Upper lobe of left lung (tissue), 6 donors: ENCODE data around the gene B3GNT5. TPM values are rescaled to one million over a fixed set of nuclear protein-coding genes. Genes with fewer than 3 reads are reported as not detected.

Source experiments
- ATAC-seq, 2 donors: fragments of 200-7000 bp; cut with Tn5 transposase; one replicate each; pipeline ENCODE4 v1.9.1; 2022; ENCODE audit warnings: mild to moderate bottlenecking in 2 of 2, moderate library complexity in 2 of 2; ENCODE audit not compliant: low FRiP score in 2 of 2
- DNase-seq, 2 donors: peaks; one replicate each; pipeline ENCODE4 v3.0.0-alpha.2; 2019 to 2020
- H3K27ac ChIP-seq, 4 donors: fragments of 200-600 bp; sonication (generic); one replicate each; pipeline ENCODE4 v1.5.1; 2016 to 2019
- H3K27me3 ChIP-seq, 4 donors: fragments of 200-600 bp; sonication (generic); one replicate each; pipeline ENCODE4 v1.5.1; 2017 to 2019
- H3K36me3 ChIP-seq, 4 donors: fragments of 200-600 bp; sonication (generic); one replicate each; pipeline ENCODE4 v1.5.1; 2016 to 2019
- H3K4me1 ChIP-seq, 4 donors: fragments of 200-600 bp; sonication (generic); one replicate each; pipeline ENCODE4 v1.5.1; 2018 to 2019
- H3K4me3 ChIP-seq, 4 donors: fragments of 200-600 bp; sonication (generic); one replicate each; pipeline ENCODE4 v1.5.1; 2017 to 2019; ENCODE audit warnings: mild to moderate bottlenecking in 2 of 4, moderate library complexity in 1 of 4
- H3K9me3 ChIP-seq, 4 donors: fragments of 200-600 bp; sonication (generic); one replicate each; pipeline ENCODE4 v1.5.1; 2018 to 2019
- CTCF ChIP-seq, 6 experiments: fragments of 450-650 bp in 4 of 6; fragments of 200-600 bp in 2 of 6; sonication (generic) in 2 of 6; IDR thresholded peaks; one replicate each; pipeline ENCODE4 v1.5.1; 2016 to 2019; ENCODE audit warnings: antibody characterized with exemption in 6 of 6
- EP300 ChIP-seq, 4 donors: sonication (generic); formaldehyde crosslinking; IDR thresholded peaks; one replicate each; pipeline ENCODE4 v1.5.1; 2017; ENCODE audit warnings: antibody characterized with exemption in 4 of 4, control low read depth in 2 of 4
- POLR2A ChIP-seq, 4 donors: fragments of 450-650 bp; IDR thresholded peaks; one replicate each; pipeline ENCODE4 v1.5.1; 2016 to 2017; ENCODE audit warnings: antibody characterized with exemption in 4 of 4, mild to moderate bottlenecking in 2 of 4
- POLR2AphosphoS5 ChIP-seq, 2 donors: sonication (generic); formaldehyde crosslinking; IDR thresholded peaks; one replicate each; pipeline ENCODE4 v1.5.1; 2017; ENCODE audit warnings: antibody characterized with exemption in 2 of 2
- WGBS, 2 donors: methylation state at CpG; one replicate each; pipeline ENCODE4 v1.1.5; 2017 to 2018; 5-methylcytosine and 5-hydroxymethylcytosine counted together
- total RNA-seq, 6 donors: library from RNA; depleted of rRNA in 4 of 6; stranded (reverse); fragments of >200 nt in 4 of 6; gene quantifications; one replicate each; pipeline versions ENCODE4 v1.1.0 to v1.2.1, GENCODE V29; 2016 to 2021
- donor health status: DM: no; HTN: no; CAD: no; lungs with moderate emphysema.
- donor health status: DM: no; HTN: yes; CAD: no; lungs with severe emphysema.

B3GNT5 gene
- total RNA-seq, 6 donors from 2014 or later = 15.7 to 44.5 (median 28.3) TPM

GRCh38 chr3:183255348-183255730, 2.3 kb downstream of the B3GNT5 start:
- Histone ChIP-seq H3K27ac (peak overlapping the region; percentile 8 to 95 (median 95)), H3K4me1 (peaks cover 18 to 44% (median 21%) of the 10 kb centered on the region in 4 donors), H3K9me3 (no peaks in the 10 kb centered on the region), H3K4me3 (peak overlapping the region in 3 of 4 donors; percentile 55 to 82 (median 69)), H3K36me3 (no peaks in the 10 kb centered on the region), H3K27me3 (no peaks in the 10 kb centered on the region)
- no peak for DNase-seq
- WGBS, 2 donors = 48 to 52% methylated on average over 4 of the region's 4 CpGs
- ATAC-seq = no peak
- no peak for TF ChIP-seq EP300 (IDR thresholded peaks at IDR 0.05)
- TF ChIP-seq CTCF (IDR thresholded peaks at IDR 0.05) = no peak
- no peak for TF ChIP-seq POLR2AphosphoS5 (IDR thresholded peaks at IDR 0.05)
- no peak for TF ChIP-seq POLR2A (IDR thresholded peaks at IDR 0.05)

- TF ChIP-seq CTCF (IDR thresholded peaks at IDR 0.05) (no peak), POLR2AphosphoS5 (IDR thresholded peaks at IDR 0.05) (no peak), EP300 (IDR thresholded peaks at IDR 0.05) (no peak), POLR2A (IDR thresholded peaks at IDR 0.05) (no peak)
- WGBS, 2 donors = 73 to 79% methylated on average over 3 of the region's 3 CpGs
These were observed 6.0 kb downstream of the B3GNT5 start for GRCh38 chr3:183259087-183259486.

GRCh38 chr3:183259621-183260020, 6.6 kb downstream of the B3GNT5 start:
- ATAC-seq = peak in 1 of 2 donors; percentile 7
- Histone ChIP-seq H3K4me1 (peaks cover 24 to 48% (median 37%) of the 10 kb centered on the region in 4 donors), H3K27ac (peak overlapping the region; percentile 20 to 75 (median 64))

More at GRCh38 chr3:183259087-183259486, 6.0 kb downstream of the B3GNT5 start:
- no peaks in the 10 kb centered on the region for H3K9me3 ChIP-seq
- ATAC-seq = no peak
- no peaks in the 10 kb centered on the region for H3K36me3 ChIP-seq
- H3K27ac ChIP-seq = peak overlapping the region in 1 of 4 donors; percentile 72
- H3K4me3 ChIP-seq = no peak overlapping the region
- peaks cover 19 to 46% (median 34%) of the 10 kb centered on the region in 4 donors for H3K4me1 ChIP-seq
- no peaks in the 10 kb centered on the region for H3K27me3 ChIP-seq
- no peak for DNase-seq

GRCh38 chr3:183260167-183260904, 7.3 kb downstream of the B3GNT5 start:
- H3K4me3 ChIP-seq = no peak overlapping the region
- H3K27ac ChIP-seq = peak overlapping the region; percentile 20 to 75 (median 64)
- DNase-seq (no peak), ATAC-seq (peak; percentile 64 to 83)
- H3K27me3 ChIP-seq = no peaks in the 10 kb centered on the region
- no peaks in the 10 kb centered on the region for H3K36me3 ChIP-seq
- H3K4me1 ChIP-seq = peaks cover 30 to 48% (median 43%) of the 10 kb centered on the region in 4 donors
- no peaks in the 10 kb centered on the region for H3K9me3 ChIP-seq
- TF ChIP-seq POLR2A (IDR thresholded peaks at IDR 0.05) = peak in 1 of 4 donors; percentile 48
- no peak for TF ChIP-seq EP300 (IDR thresholded peaks at IDR 0.05)
- TF ChIP-seq POLR2AphosphoS5 (IDR thresholded peaks at IDR 0.05) = peak in 1 of 2 donors; percentile 18
- 54% methylated on average over 7 of the region's 7 CpGs for WGBS, 2 donors

More at GRCh38 chr3:183259621-183260020, 6.6 kb downstream of the B3GNT5 start:
- TF ChIP-seq POLR2AphosphoS5 (IDR thresholded peaks at IDR 0.05) (no peak), EP300 (IDR thresholded peaks at IDR 0.05) (no peak), CTCF (IDR thresholded peaks at IDR 0.05) (no peak), POLR2A (IDR thresholded peaks at IDR 0.05) (no peak)
- Histone ChIP-seq H3K4me3 (no peak overlapping the region), H3K27me3 (no peaks in the 10 kb centered on the region), H3K36me3 (no peaks in the 10 kb centered on the region), H3K9me3 (no peaks in the 10 kb centered on the region)
- 40 to 51% methylated on average over 2 of the region's 2 CpGs for WGBS, 2 donors
- no peak for DNase-seq

- Histone ChIP-seq H3K36me3 (no peaks in the 10 kb centered on the region), H3K4me3 (no peak overlapping the region), H3K9me3 (no peaks in the 10 kb centered on the region), H3K27ac (peak overlapping the region in 2 of 4 donors; percentile 15 to 34), H3K4me1 (peaks cover 33 to 52% (median 46%) of the 10 kb centered on the region in 4 donors), H3K27me3 (no peaks in the 10 kb centered on the region)
- no peak for TF ChIP-seq EP300 (IDR thresholded peaks at IDR 0.05)
- ATAC-seq (no peak), DNase-seq (no peak)
- 73 to 76% methylated on average over 5 of the region's 5 CpGs for WGBS, 2 donors
These were observed 8.2 kb downstream of the B3GNT5 start for GRCh38 chr3:183261151-183261724.
